ENCODE measurements around the gene LAMA2. TPM values are rescaled to one million over a fixed set of nuclear protein-coding genes. Genes with fewer than 3 reads are reported as not detected.

LAMA2 gene
- total RNA-seq, 4 donors from 2014 or later, result 97.3 to 509 (median 200) TPM

- DNase-seq (ENCODE audit: low spot score), result no peak
- no peak for ATAC-seq (ENCODE audit: low FRiP score)
- TF ChIP-seq, protein P1, sequence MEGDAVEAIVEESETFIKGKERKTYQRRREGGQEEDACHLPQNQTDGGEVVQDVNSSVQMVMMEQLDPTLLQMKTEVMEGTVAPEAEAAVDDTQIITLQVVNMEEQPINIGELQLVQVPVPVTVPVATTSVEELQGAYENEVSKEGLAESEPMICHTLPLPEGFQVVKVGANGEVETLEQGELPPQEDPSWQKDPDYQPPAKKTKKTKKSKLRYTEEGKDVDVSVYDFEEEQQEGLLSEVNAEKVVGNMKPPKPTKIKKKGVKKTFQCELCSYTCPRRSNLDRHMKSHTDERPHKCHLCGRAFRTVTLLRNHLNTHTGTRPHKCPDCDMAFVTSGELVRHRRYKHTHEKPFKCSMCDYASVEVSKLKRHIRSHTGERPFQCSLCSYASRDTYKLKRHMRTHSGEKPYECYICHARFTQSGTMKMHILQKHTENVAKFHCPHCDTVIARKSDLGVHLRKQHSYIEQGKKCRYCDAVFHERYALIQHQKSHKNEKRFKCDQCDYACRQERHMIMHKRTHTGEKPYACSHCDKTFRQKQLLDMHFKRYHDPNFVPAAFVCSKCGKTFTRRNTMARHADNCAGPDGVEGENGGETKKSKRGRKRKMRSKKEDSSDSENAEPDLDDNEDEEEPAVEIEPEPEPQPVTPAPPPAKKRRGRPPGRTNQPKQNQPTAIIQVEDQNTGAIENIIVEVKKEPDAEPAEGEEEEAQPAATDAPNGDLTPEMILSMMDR (IDR thresholded peaks at IDR 0.05), result no peak
Observed at GRCh38 chr6:129197154-129197553, 314.2 kb downstream of the LAMA2 start.

DNA sequence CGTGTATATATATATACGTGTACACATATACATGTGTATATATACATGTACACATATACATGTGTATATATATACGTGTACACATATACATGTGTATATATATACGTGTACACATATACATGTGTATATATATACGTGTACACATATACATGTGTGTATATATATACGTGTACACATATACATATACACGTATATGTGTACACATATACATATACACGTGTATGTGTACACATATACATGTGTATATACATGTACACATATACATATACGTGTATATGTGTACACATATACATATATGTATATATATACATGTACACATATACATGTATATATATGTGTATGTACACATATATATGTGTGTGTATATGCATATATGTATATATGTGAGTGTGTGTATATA, 317.2 kb downstream of the LAMA2 start:
- no peak for DNase-seq (ENCODE audit: low spot score)
- ATAC-seq (ENCODE audit: low FRiP score), result no peak
- TF ChIP-seq, protein P1 (IDR thresholded peaks at IDR 0.05), result no peak

GRCh38 chr6:129203190-129203900, 320.4 kb downstream of the LAMA2 start:
- no peak for ATAC-seq (ENCODE audit: low FRiP score)
- TF ChIP-seq, protein P1 (IDR thresholded peaks at IDR 0.05), result no peak
- DNase-seq (ENCODE audit: low spot score), result no peak

DNA sequence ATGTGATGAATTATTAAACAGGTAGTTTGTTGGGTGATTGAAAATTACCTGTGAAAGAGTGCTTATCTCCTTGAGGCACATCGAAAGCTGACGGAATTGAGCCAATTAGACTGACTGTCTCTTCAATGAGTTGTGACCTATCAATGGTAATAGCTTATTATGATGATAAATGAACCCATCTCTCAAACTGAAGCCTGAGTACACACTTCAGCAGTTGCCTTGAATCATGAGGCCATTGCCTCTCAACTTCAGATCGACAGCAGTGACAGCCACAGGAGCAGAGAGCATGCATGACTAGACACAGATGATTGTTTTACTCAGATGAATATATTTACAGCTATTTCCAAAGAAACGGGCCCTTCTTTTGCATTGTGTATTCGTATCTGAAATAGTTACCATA, 323.9 kb downstream of the LAMA2 start:
- no peak for ATAC-seq (ENCODE audit: low FRiP score)
- DNase-seq (ENCODE audit: low spot score), result no peak
- TF ChIP-seq, protein P1 (IDR thresholded peaks at IDR 0.05), result no peak

- DNase-seq (ENCODE audit: low spot score) (no peak), ATAC-seq (ENCODE audit: low FRiP score) (no peak)
- TF ChIP-seq, protein P1 (IDR thresholded peaks at IDR 0.05), result no peak
Observed at GRCh38 chr6:129207832-129208231, 324.9 kb downstream of the LAMA2 start.

- TF ChIP-seq, protein P1 (IDR thresholded peaks at IDR 0.05), result no peak
- DNase-seq (ENCODE audit: low spot score), result no peak
- ATAC-seq (ENCODE audit: low FRiP score), result no peak
Observed at GRCh38 chr6:129208415-129209034, 325.6 kb downstream of the LAMA2 start.

GRCh38 chr6:129209355-129209754, 326.4 kb downstream of the LAMA2 start:
- ATAC-seq (ENCODE audit: low FRiP score) (no peak), DNase-seq (ENCODE audit: low spot score) (no peak)
- TF ChIP-seq, protein P1 (IDR thresholded peaks at IDR 0.05), result no peak

Measured in omental fat pad (tissue), 4 donors.